ENCODE results near the gene GALNT15. TPM values are rescaled to one million over a fixed set of nuclear protein-coding genes. Genes with fewer than 3 reads are reported as not detected.

GALNT15 gene
- total RNA-seq, 2 experiments from 2014 or later: not detected

GRCh38 chr3:16273867-16274266 is 99.4 kb downstream of the GALNT15 start:
- POLR2A ChIA-PET: interaction anchor here (1.2 kb wide), 1 partner anchor 9 kb away, joined by 3 read pairs; the partner anchor contains the start of genes DPH3 and OXNAD1

DNA sequence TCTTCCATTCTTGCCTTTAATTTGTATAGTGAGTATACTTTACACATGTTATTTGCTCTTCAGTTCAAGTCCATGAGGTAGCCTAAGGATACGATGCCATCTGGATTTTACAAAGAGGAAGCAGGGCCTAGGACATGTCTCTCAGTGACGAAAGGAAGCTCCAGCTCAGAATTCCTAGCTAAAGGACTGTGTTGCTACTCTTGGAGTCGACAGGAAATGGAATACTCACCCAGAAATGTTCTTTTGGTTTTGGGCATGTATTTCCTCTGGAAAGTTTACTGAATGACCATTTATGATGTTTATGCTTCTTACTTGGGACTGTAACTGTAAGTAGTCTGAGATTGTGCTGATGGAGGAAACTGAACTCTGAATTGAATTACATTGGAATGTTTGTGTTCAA is 103.0 kb downstream of the GALNT15 start:
- Mint-ChIP-seq H3K36me3 (ENCODE audit: low read depth) (peaks cover 14% of the 10 kb centered on the region), H3K4me1 (no peaks in the 10 kb centered on the region), H3K4me3 (no peak overlapping the region), H3K27me3 (no peaks in the 10 kb centered on the region), H3K27ac (no peak overlapping the region), H3K9me3 (no peaks in the 10 kb centered on the region)
- POLR2A ChIA-PET: no interaction called here
- no peak for DNase-seq
- CTCF ChIA-PET: interaction anchor here (4.1 kb wide), 1 partner anchor 9 kb away, joined by 17 read pairs; no protein-coding TSS in a partner anchor

More at GRCh38 chr3:16273867-16274266, 99.4 kb downstream of the GALNT15 start:
- H3K9me3 Mint-ChIP-seq: no peaks in the 10 kb centered on the region
- H3K4me3 Mint-ChIP-seq: no peak overlapping the region
- CTCF ChIA-PET: no interaction called here
- peaks cover 3% of the 10 kb centered on the region for H3K4me1 Mint-ChIP-seq
- H3K27me3 Mint-ChIP-seq: no peaks in the 10 kb centered on the region
- no peak overlapping the region for H3K27ac Mint-ChIP-seq
- DNase-seq: no peak
- peaks cover 30% of the 10 kb centered on the region for H3K36me3 Mint-ChIP-seq (ENCODE audit: low read depth)

DNA sequence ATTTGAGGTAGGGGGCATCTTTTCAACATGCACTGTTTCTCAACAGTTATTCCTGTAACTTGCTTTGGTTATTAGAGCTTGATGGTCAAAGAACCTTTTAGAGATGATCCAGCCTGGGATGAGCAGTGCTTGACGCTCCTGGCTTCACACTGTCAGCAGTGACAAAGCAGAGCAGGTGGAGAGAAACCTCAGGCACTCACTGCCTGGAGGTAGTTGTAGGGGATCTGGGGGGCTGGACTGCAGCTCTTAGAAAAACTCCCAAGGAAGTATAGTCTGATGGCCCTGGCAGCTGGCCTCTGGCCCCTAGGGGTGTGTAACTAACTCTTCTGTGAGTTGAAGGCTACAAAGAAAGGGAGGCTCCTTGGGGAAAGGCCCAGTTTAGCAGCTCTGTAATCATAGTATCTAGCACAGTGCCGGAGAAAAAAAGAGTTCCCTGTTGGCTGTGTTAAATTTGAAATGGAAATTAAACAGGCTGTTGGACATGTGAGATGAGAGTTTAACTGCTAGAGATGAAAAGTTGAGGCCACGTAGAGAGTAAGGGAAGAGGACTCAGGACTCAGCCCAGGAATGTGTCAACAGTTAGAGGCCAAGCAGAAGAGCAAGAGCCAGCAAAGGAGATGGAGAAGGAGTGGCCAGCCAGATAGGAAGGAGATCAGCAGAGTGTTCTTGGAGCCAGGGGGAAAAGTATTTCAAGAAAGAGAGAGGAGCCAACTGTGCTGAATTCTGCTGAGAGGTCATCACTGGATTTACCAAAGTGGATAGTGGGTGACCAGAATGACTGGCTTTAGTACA is 104.7 kb downstream of the GALNT15 start:
- H3K4me3 Mint-ChIP-seq: no peak overlapping the region
- peaks cover 3% of the 10 kb centered on the region for H3K4me1 Mint-ChIP-seq
- POLR2A ChIA-PET: no interaction called here
- no peaks in the 10 kb centered on the region for H3K27me3 Mint-ChIP-seq
- CTCF ChIA-PET: interaction anchor here (4.1 kb wide), 1 partner anchor 11 kb away, joined by 17 read pairs; no protein-coding TSS in a partner anchor
- no peak for DNase-seq
- H3K36me3 Mint-ChIP-seq (ENCODE audit: low read depth): peaks cover 25% of the 10 kb centered on the region
- H3K27ac Mint-ChIP-seq: no peak overlapping the region
- no peaks in the 10 kb centered on the region for H3K9me3 Mint-ChIP-seq

DNA sequence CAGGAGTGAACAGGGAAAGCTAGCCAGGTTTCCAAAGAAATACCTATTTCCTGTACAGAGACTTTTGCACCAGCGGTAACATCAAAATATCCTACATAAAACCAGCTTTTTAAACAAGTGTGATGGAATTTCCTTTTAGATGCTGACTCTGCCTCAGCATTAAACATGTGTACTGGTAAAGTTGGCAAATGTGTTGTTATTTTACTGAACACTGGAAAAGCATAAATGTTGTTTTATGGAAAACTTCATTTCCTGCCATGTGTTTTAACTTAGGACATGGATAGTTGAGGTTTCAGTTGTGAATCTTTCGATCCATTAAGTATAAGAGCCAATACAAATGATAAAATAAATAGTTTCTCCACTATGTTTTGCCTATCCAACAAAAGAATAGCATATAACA is 106.2 kb downstream of the GALNT15 start:
- H3K9me3 Mint-ChIP-seq: no peaks in the 10 kb centered on the region
- DNase-seq: no peak
- H3K27me3 Mint-ChIP-seq: no peaks in the 10 kb centered on the region
- no peak overlapping the region for H3K27ac Mint-ChIP-seq
- H3K4me3 Mint-ChIP-seq: no peak overlapping the region
- POLR2A ChIA-PET: interaction anchor here (1.1 to 1.2 kb wide), 2 partner anchors 11 to 16 kb away, joined by 3 to 4 read pairs; partner anchors contain the start of genes DPH3 and OXNAD1
- peaks cover 16% of the 10 kb centered on the region for H3K4me1 Mint-ChIP-seq
- CTCF ChIA-PET: interaction anchor here (1.0 to 4.1 kb wide), 2 partner anchors 12 to 32 kb away, joined by 3 to 17 read pairs; no protein-coding TSS in a partner anchor
- peaks cover 36% of the 10 kb centered on the region for H3K36me3 Mint-ChIP-seq (ENCODE audit: low read depth)

Other genes with a start within 250 kb of the GALNT15 start
- 10 to 100 TPM; 16.7 to 19.8 TPM for gene DPH3, start 90.3 kb downstream of the GALNT15 start, total RNA-seq
- 10 to 100 TPM; 26.9 to 27.1 TPM for gene OXNAD1, start 90.5 kb downstream of the GALNT15 start, total RNA-seq